Stimulated activated naive CD8-positive, alpha-beta T cell treated with anti-CD3 and anti-CD28 coated beads, Interleukin-15, Interleukin-2, amounts not matched to agents 100 ng/mL and 50 ng/mL, for 24 hours (primary cell): ENCODE data around the gene CERS3.

Source experiments
- H3K27ac Mint-ChIP-seq: one replicate; pipeline ENCODE4 v1.8.0; 2021; ENCODE audit warnings: mild to moderate bottlenecking, mixed read lengths
- H3K27me3 Mint-ChIP-seq: one replicate; pipeline ENCODE4 v1.8.0; 2021; ENCODE audit warnings: mixed read lengths
- H3K36me3 Mint-ChIP-seq: one replicate; pipeline ENCODE4 v1.8.0; 2021; ENCODE audit warnings: low read depth, mixed read lengths
- H3K4me1 Mint-ChIP-seq: one replicate; pipeline ENCODE4 v1.8.0; 2021; ENCODE audit warnings: low read depth, mixed read lengths
- H3K4me3 Mint-ChIP-seq: one replicate; pipeline ENCODE4 v1.8.0; 2021; ENCODE audit warnings: mild to moderate bottlenecking, mixed read lengths
- H3K9me3 Mint-ChIP-seq: one replicate; pipeline ENCODE4 v1.8.0; 2021; ENCODE audit warnings: mixed read lengths

Gene CERS3

DNA sequence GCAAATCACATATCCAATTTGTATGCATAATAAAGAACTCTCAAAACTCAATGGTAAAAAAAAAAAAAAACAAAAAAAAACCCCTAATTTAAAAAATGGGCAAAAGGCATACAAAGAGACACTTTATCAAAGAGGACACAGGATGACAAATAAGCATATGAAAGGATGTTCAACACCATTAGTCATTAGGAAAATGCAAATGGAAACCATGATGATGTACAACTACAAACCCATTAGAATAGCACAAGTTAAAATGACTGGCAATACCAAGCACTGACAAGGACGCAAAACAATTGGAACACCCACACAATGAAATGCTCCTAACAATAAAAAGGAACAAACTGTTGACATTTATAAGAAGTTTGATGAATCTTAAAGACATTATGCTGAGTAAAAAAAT is 123.6 kb downstream of the CERS3 start:
- no peak overlapping the region for H3K4me3 Mint-ChIP-seq
- H3K9me3 Mint-ChIP-seq: peaks cover 13% of the 10 kb centered on the region
- H3K27ac Mint-ChIP-seq: no peak overlapping the region
- H3K4me1 Mint-ChIP-seq: no peaks in the 10 kb centered on the region
- peaks cover 3% of the 10 kb centered on the region for H3K36me3 Mint-ChIP-seq
- H3K27me3 Mint-ChIP-seq: no peaks in the 10 kb centered on the region

DNA sequence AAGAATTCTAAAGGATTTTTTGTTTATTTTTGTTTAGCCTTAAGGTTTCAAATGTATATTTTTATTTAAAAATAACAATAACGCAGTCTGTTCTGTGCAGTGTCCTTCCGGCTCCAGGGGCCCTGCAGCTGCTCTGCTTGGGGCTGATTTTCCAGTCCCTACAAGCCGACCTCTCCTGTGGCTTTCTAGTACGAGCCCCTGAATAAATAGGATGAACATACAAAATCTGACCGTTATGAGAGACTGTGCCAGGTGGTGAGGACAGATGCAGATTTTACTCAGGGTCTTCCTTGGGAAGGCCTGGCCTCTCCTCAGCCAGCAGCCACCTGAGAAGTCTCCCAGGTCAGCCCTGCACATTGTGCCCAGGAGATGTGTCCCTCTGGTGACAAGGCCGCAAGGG is 127.8 kb downstream of the CERS3 start:
- Mint-ChIP-seq H3K4me3 (no peak overlapping the region), H3K4me1 (no peaks in the 10 kb centered on the region), H3K27ac (no peak overlapping the region), H3K9me3 (peaks cover 2% of the 10 kb centered on the region), H3K36me3 (no peaks in the 10 kb centered on the region), H3K27me3 (no peaks in the 10 kb centered on the region)

DNA sequence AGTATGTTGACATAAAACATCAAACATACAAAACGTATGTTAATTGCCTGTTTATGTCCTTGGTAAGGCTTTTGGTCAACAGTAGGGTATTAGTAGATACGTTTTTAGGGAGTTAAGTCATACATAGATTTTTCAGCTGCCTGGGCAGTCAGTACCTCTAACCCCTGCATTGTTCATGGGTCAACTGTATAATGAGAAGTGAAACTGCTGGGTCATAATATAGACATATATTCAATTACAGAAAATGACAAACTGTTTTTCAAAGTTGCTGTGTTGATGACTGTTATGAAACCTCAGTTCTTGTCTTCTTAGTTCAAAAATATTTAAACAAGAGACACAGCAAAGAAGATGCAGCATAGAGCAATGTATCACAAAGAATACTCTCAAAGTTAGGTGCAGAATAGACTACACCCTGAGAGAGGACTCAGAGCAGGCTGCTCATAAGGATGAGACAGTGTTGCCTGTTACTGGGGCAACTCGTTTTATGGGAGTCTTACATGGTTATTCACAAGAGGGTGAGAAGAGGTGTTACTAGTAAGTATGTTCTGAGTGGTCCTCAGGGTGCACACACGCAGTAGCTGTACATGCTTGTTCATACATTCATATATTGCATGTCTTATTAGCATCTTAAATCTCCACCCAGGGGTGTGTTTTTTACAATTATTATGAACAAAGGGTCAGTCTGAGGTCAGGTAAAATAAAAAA is 133.9 kb downstream of the CERS3 start:
- no peaks in the 10 kb centered on the region for H3K36me3 Mint-ChIP-seq
- H3K9me3 Mint-ChIP-seq: no peaks in the 10 kb centered on the region
- no peak overlapping the region for H3K4me3 Mint-ChIP-seq
- no peak overlapping the region for H3K27ac Mint-ChIP-seq
- no peaks in the 10 kb centered on the region for H3K4me1 Mint-ChIP-seq
- H3K27me3 Mint-ChIP-seq: peaks cover 3% of the 10 kb centered on the region

DNA sequence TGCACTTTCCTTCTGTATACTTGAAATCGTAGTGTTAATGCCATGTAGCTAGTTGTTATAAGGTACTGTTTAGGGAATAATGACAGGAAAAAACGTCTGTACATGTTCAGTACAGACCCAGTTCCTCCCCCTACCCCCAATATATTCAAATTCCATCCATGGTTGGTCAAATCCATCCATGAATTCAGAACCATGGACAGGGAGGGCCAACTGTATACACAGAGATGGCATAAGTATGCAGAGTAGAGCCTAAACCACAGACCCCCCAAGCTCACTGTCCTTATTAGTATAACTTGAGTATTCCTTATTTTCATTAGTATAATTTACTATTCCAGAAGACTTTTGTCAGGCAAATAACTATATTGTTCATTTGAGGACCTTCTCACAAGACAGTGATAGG is 135.7 kb downstream of the CERS3 start:
- H3K4me3 Mint-ChIP-seq: no peak overlapping the region
- H3K27ac Mint-ChIP-seq: no peak overlapping the region
- no peaks in the 10 kb centered on the region for H3K4me1 Mint-ChIP-seq
- no peaks in the 10 kb centered on the region for H3K36me3 Mint-ChIP-seq
- H3K27me3 Mint-ChIP-seq: peaks cover 3% of the 10 kb centered on the region
- peaks cover 6% of the 10 kb centered on the region for H3K9me3 Mint-ChIP-seq

DNA sequence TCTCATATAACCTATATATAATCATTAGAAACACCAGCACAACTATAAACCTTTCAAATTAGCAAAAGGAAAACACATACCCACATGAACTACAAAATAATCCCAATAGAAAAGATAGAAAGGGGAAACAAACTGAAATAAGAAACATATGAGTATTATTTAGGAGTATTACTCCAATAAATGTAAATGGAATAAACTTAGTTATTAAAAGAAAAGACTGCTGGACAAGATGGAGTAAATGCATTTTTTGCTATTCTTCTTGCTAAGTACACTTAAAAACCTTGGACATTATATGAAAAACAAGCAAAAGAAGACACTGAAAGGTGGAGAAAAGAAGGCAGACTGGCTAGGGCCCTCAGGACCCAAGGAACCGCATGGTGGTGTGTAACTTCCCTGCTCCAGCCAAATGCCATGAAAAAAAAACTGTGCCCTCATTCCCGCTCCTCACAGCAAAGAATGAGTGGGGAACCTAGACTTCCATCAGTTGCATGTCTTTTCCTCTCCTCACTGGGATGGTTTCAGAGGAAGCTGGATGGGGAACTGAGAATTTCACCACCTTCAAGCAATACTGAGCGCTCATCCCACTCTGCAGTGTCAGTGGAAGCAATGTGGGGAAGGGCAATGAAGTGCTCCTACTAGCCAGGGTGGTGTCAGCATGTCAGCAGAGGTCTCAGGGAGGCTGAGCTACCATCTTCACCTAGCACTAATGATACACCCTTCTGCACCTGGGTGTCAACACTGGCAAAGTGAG is 143.3 kb downstream of the CERS3 start:
- Mint-ChIP-seq H3K4me3 (no peak overlapping the region), H3K9me3 (peaks cover 20% of the 10 kb centered on the region), H3K36me3 (peaks cover 8% of the 10 kb centered on the region), H3K4me1 (no peaks in the 10 kb centered on the region), H3K27me3 (peaks cover 6% of the 10 kb centered on the region), H3K27ac (no peak overlapping the region)

DNA sequence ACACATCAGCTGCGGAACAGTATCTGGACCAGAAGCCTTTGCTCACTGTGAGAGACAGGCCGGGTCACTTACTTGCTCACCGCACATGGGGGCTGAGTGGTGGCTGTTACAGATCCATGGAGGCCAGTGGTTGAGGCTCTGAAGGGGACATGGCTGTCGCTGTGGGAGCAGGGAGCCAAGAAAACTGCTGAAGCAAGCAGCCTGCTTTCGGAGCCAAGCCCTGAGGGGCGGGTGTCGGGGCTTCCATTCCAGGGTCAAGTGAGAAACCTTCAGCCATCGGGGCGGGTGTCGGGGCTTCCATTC is 144.7 kb downstream of the CERS3 start:
- H3K4me1 Mint-ChIP-seq: no peaks in the 10 kb centered on the region
- peaks cover 20% of the 10 kb centered on the region for H3K9me3 Mint-ChIP-seq
- H3K4me3 Mint-ChIP-seq: no peak overlapping the region
- H3K27me3 Mint-ChIP-seq: peaks cover 8% of the 10 kb centered on the region
- no peak overlapping the region for H3K27ac Mint-ChIP-seq
- H3K36me3 Mint-ChIP-seq: peaks cover 8% of the 10 kb centered on the region

DNA sequence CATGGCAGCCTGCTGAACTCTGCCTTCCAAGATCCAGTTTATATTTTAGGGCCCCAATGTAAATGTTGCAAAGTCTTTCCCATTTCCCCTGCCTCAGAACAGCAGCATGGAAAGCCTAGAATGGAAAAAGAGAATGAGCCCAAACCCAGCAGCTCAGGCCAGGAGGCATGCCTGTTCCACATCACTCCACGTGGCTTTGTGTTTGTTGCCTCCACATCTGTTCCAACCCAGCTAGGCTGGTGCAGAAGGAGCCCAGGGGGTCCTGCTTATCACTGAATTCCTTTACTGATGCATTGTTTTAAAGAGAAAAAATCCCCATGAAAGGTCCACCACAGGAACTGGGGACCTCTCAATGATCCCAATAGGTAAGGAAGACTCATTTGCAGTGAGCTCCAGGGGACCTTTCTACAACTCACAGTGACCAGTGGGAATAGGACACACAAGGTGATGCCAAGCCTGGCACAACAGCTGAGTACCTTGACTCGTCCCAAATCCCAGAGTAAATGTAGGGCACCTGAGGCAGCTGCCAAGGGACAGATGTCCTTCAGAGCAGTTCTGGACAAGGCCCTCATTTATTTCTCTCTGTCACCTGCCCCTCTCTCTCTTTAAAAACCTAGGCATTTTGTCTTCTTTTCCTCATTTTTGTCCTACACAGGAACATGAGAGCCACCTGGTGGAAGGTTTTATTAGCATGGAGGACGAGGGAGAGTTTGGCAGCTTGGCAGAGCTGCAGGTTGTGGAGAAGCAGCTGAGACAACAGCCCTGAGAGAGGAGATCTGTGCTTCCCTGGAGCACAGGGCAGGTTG is 145.2 kb downstream of the CERS3 start:
- no peak overlapping the region for H3K27ac Mint-ChIP-seq
- no peak overlapping the region for H3K4me3 Mint-ChIP-seq
- peaks cover 16% of the 10 kb centered on the region for H3K9me3 Mint-ChIP-seq
- no peaks in the 10 kb centered on the region for H3K4me1 Mint-ChIP-seq
- peaks cover 8% of the 10 kb centered on the region for H3K36me3 Mint-ChIP-seq
- H3K27me3 Mint-ChIP-seq: peaks cover 9% of the 10 kb centered on the region

DNA sequence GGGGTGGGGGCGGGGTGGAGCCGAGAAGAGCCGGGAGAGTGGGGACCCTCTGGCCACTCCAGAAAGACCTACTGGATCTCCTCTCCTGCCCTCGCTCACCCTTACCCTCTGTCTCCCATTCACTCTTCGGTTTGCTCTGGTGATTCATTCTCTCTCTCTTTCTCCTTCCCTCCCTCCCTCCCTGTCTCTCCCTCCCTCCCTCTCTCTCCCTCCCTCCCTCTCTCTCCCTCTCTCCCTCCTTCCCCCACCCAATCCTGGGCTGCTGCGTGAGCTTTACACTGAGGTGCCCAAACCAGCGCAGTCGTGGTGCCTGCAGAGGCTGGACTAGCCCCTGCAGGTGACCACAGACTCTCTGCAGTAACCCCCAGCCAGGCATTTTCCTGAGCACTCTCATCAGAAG is 154.8 kb downstream of the CERS3 start:
- Mint-ChIP-seq H3K36me3 (no peaks in the 10 kb centered on the region), H3K9me3 (peaks cover 13% of the 10 kb centered on the region), H3K4me3 (peak overlapping the region; percentile 41), H3K4me1 (peaks cover 5% of the 10 kb centered on the region), H3K27me3 (peaks cover 42% of the 10 kb centered on the region), H3K27ac (no peak overlapping the region)

DNA sequence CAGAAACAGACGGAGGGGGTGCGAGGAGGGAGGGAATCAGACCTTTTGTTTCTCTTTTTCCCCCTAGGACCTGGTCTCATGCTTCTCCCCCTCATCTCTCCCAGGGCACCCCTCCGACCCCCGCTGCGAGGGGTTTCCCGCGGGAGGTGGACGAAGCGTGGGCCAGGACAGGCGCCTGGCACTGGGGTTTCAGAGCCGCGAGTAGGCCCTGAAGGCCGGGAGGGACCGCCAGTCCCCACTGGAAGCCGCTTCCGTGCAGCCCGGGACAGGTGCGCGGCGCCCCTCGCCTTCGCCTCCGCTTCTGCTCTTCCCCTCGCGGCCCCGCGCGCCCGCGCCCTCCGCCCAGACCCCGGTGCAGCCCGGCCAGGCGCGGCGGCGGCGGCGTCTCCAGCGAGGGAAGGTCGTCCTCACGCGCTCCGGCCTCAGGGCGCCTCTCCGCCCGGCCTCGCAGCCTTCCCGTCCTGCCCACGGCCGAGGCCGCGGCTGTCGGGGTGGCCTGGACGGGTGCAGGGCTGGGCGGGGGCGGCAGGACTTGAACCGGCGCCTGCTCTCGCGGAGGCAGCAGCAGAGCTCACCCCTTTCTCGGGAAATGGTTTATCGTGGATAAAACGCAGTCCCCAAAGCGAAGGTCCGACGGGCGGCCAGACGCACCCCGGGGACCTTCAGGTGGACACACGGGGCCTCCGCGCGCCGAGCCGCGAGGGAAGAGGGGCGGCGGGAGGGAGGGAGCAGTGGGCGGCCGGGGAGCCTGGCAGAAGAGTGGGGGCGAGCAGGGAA is 155.4 kb downstream of the CERS3 start:
- Mint-ChIP-seq H3K4me3 (no peak overlapping the region), H3K36me3 (no peaks in the 10 kb centered on the region), H3K4me1 (peaks cover 5% of the 10 kb centered on the region), H3K9me3 (peaks cover 13% of the 10 kb centered on the region), H3K27me3 (peaks cover 43% of the 10 kb centered on the region), H3K27ac (no peak overlapping the region)

DNA sequence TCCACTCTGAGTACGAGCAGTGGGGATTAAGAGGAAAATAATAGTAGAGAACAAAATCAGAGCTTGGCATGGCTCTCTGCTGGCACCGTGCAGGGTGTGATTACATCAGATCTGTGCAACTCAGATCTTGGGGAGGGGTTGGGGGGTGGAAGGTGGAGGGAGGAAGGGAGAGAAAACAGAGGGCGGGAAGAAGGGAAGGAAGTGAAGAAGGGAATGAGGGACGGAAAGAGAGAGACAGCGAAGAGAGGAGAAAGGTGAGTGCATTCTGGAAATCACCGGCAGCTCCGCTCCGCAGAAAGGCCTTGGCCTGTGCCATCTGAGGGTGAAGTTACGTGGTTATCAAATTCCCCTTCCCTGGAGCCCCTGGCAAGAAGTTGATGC is 156.0 kb downstream of the CERS3 start:
- peaks cover 5% of the 10 kb centered on the region for H3K4me1 Mint-ChIP-seq
- H3K27me3 Mint-ChIP-seq: peaks cover 45% of the 10 kb centered on the region
- no peak overlapping the region for H3K4me3 Mint-ChIP-seq
- no peak overlapping the region for H3K27ac Mint-ChIP-seq
- H3K36me3 Mint-ChIP-seq: no peaks in the 10 kb centered on the region
- peaks cover 13% of the 10 kb centered on the region for H3K9me3 Mint-ChIP-seq

DNA sequence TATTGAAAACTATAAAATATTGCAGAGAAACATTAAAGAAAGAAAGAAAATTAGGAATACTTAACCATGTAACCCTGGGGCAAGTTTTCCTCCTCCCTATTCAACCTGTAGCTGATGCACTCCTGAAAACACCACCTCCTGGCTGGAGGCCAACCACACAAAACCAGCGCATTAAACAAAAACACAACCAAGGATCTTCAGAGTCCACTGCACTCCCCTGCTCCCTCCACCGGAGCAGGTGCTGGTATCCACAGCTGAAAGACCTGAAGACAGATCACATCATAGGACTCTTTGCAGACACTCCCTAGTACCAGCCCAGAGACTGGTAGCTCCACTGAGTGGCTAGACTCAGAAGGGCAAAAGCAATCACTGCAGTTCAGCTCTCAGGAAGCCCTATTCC is 173.4 kb downstream of the CERS3 start:
- Mint-ChIP-seq H3K4me3 (no peak overlapping the region), H3K4me1 (no peaks in the 10 kb centered on the region), H3K27ac (no peak overlapping the region), H3K27me3 (peaks cover 70% of the 10 kb centered on the region), H3K9me3 (no peaks in the 10 kb centered on the region), H3K36me3 (no peaks in the 10 kb centered on the region)

DNA sequence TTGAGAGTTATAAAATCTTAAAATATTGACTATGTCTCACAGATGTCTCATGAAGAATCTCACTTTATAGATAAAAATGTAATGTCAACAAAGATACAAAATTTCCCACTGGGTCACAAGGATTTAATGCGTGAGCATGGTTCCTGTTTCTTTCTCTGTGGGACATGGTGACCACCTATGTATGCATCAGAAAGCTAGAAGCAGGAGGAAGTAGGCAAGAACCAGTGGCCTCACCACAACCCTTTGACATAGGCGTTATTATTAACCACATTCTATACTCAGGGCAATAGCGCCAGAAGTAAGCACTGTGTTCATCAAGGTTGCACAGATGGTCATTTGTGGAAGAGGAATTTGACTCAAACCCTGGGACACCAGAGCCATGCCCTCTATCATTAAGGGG is 175.3 kb downstream of the CERS3 start:
- Mint-ChIP-seq H3K27ac (no peak overlapping the region), H3K9me3 (no peaks in the 10 kb centered on the region), H3K36me3 (no peaks in the 10 kb centered on the region), H3K27me3 (peaks cover 57% of the 10 kb centered on the region), H3K4me1 (no peaks in the 10 kb centered on the region), H3K4me3 (no peak overlapping the region)

DNA sequence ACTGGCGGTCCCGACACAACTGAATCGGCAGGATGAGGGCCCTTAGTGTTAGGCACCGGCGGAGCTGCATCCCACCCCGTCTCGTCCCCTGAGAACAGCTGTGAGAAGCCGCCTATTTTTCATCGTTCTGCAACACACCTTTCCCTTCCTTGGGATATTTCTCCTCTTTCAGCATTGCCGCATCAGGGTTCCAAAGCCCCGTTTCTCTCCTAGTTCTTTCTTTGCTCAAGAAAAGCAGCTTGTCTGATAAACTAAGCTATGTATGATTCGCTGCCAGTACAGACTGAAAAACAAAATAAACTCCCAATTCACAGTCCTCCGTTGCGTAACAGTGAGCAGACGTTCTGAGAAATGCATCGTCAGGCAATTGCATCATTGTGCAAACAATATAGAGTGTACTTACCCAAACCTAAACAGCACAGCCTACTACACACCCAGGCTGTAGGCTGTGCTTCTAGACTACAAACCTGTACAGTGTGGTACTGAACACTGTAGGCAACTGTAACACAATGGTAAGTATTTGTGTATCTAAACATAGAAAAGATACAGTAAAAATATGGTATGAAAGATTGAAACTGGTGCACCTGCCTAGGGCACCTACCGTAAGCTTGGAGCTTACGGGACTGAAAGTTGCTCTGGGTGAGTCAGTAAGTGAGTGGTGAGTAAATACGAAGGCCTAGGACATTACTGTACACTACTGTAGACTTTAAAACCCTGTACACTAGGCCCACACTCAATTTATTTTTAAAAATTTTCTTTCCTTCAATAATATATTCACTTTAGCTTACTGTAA is 178.1 kb downstream of the CERS3 start:
- Mint-ChIP-seq H3K4me1 (no peaks in the 10 kb centered on the region), H3K27ac (no peak overlapping the region), H3K27me3 (peaks cover 33% of the 10 kb centered on the region), H3K4me3 (peak overlapping the region; percentile 81), H3K36me3 (no peaks in the 10 kb centered on the region), H3K9me3 (no peaks in the 10 kb centered on the region)
